ENCODE data around the gene CWC27. TPM values are rescaled to one million over a fixed set of nuclear protein-coding genes. Genes with fewer than 3 reads are reported as not detected.

Gene CWC27
- polyA plus RNA-seq, 1 of the 3 experiments (the other 2 are of a cell fraction) = 6.6 TPM

GRCh38 chr5:65030056-65030455, 261.3 kb downstream of the CWC27 start:
- Histone ChIP-seq H3K79me2 (ENCODE audit: insufficient read depth) (no peaks in the 10 kb centered on the region), H4K20me1 (ENCODE audit: insufficient read depth) (no peaks in the 10 kb centered on the region), H3K4me1 (ENCODE audit: control insufficient read depth in 1 of 2, insufficient read depth in 2 of 2, low read depth in 1 of 2, low read length in 1 of 2) (peaks cover 5 to 17% of the 10 kb centered on the region in 2 experiments), H3K9me3 (no peaks in the 10 kb centered on the region), H3K9me2 (no peaks in the 10 kb centered on the region), H2AFZ (ENCODE audit: low read depth) (no peak overlapping the region), H3K4me2 (no peak overlapping the region), H3K27me3 (ENCODE audit: insufficient read depth) (no peaks in the 10 kb centered on the region), H3K4me3 (ENCODE audit: low read depth in 2 of 2, low read length in 1 of 2) (no peak overlapping the region), H3K9ac (no peak overlapping the region), H3F3A (replicated peaks; ENCODE audit: insufficient read depth) (peaks cover 4% of the 10 kb centered on the region), H3K36me3 (replicated peaks in 1 of 2; ENCODE audit: control insufficient read depth in 1 of 2, insufficient read depth in 2 of 2, low read length in 1 of 2) (no peaks in the 10 kb centered on the region), H3K27ac (ENCODE audit: low read depth in 2 of 2, low read length in 1 of 2) (no peak overlapping the region)
- TF ChIP-seq CHD2 (IDR thresholded peaks at IDR 0.05; ENCODE audit: low read length, partially characterized antibody) (no peak), FOXM1 (IDR thresholded peaks at IDR 0.05; ENCODE audit: low read depth) (no peak), USF2 (IDR thresholded peaks at IDR 0.05; ENCODE audit: borderline replicate concordance, low read depth, low read length) (no peak), SIN3A (IDR thresholded peaks at IDR 0.05; ENCODE audit: borderline replicate concordance, low read depth, low read length) (no peak), ZBTB33 (IDR thresholded peaks at IDR 0.05; ENCODE audit: borderline replicate concordance, low read depth) (no peak), TAF1 (IDR thresholded peaks at IDR 0.05; ENCODE audit: borderline replicate concordance, low read depth, low read length) (no peak), RCOR1 (IDR thresholded peaks at IDR 0.05; ENCODE audit: low read length) (no peak), RAD21 (IDR thresholded peaks at IDR 0.05; ENCODE audit: low read length) (no peak), MXI1 (IDR thresholded peaks at IDR 0.05; ENCODE audit: low read depth, low read length) (no peak), MAX (IDR thresholded peaks at IDR 0.05; ENCODE audit: low read depth) (no peak), GATA2 (CRISPR knock-in tag; IDR thresholded peaks at IDR 0.05) (no peak), TEAD4 (IDR thresholded peaks at IDR 0.05; ENCODE audit: borderline replicate concordance, insufficient read depth) (no peak), TCF12 (IDR thresholded peaks at IDR 0.05) (no peak), PBX3 (IDR thresholded peaks at IDR 0.05) (no peak), FOXJ3 (CRISPR knock-in tag; IDR thresholded peaks at IDR 0.05) (no peak), RXRA (IDR thresholded peaks at IDR 0.05; ENCODE audit: borderline replicate concordance, low read depth) (no peak), EZH2phosphoT487 (IDR thresholded peaks at IDR 0.05; ENCODE audit: borderline replicate concordance, low read depth) (no peak), SMC3 (IDR thresholded peaks at IDR 0.05; ENCODE audit: low read depth, low read length) (no peak), POLR2AphosphoS5 (IDR thresholded peaks at IDR 0.05; ENCODE audit: low read depth, low read length) (no peak), ELF1 (IDR thresholded peaks at IDR 0.05) (no peak)
- CTCF ChIA-PET = no interaction called here
- DNase-seq = no peak
- POLR2A ChIA-PET = no interaction called here

Data from SK-N-SH (cell line).